MM.1S (cell line): Measurements from ENCODE around the gene FBXO47.

ENCODE experiments used
- DNase-seq: peaks from one replicate; pipeline ENCODE4 v3.0.0-alpha.2; 2015
- H2AFZ ChIP-seq: fragments of 300-600 bp; sonication (generic); 2 replicates; pipeline ENCODE4 v1.6.0; 2016; ENCODE audit warnings: antibody characterized with exemption, low read length
- H3F3A ChIP-seq: fragments of 300-600 bp; sonication (generic); 2 replicates; pipeline ENCODE4 v1.6.1; 2016; ENCODE audit warnings: mild to moderate bottlenecking, antibody characterized with exemption, low read length, moderate library complexity, mixed read lengths; ENCODE audit not compliant: insufficient read depth
- H3K27ac ChIP-seq: fragments of 300-600 bp; sonication (generic); 2 replicates; pipeline ENCODE4 v1.5.1; 2016; ENCODE audit warnings: mild to moderate bottlenecking, low read length
- H3K27me3 ChIP-seq: fragments of 300-600 bp; sonication (generic); replicated peaks from 2 replicates; pipeline ENCODE4 v1.6.0; 2016; ENCODE audit warnings: low read length; ENCODE audit not compliant: insufficient read depth
- H3K36me3 ChIP-seq: fragments of 300-600 bp; sonication (generic); replicated peaks from 2 replicates; pipeline ENCODE4 v1.6.1; 2016; ENCODE audit warnings: mild to moderate bottlenecking, low read length, mixed read lengths; ENCODE audit not compliant: insufficient read depth
- H3K4me1 ChIP-seq: fragments of 300-600 bp; sonication (generic); 2 replicates; pipeline ENCODE4 v1.6.1; 2016; ENCODE audit warnings: low read length, mixed read lengths
- H3K4me2 ChIP-seq: fragments of 300-600 bp; sonication (generic); 2 replicates; pipeline ENCODE4 v1.6.0; 2016; ENCODE audit warnings: low read depth, low read length
- H3K4me3 ChIP-seq: fragments of 300-600 bp; sonication (generic); 2 replicates; pipeline ENCODE4 v1.5.1; 2016; ENCODE audit warnings: low read length, mixed read lengths
- H3K79me2 ChIP-seq: fragments of 300-600 bp; sonication (generic); 2 replicates; pipeline ENCODE4 v1.6.1; 2016; ENCODE audit warnings: mixed run types, low read length, mixed read lengths
- H3K9ac ChIP-seq: fragments of 300-600 bp; sonication (generic); 2 replicates; pipeline ENCODE4 v1.6.1; 2016; ENCODE audit warnings: low read length, mixed read lengths
- H3K9me2 ChIP-seq: fragments of 300-600 bp; sonication (generic); replicated peaks from 2 replicates; pipeline ENCODE4 v1.6.1; 2016; ENCODE audit warnings: mild to moderate bottlenecking, low read length, mixed read lengths; ENCODE audit not compliant: insufficient read depth
- H3K9me3 ChIP-seq: fragments of 300-600 bp; sonication (generic); replicated peaks from 2 replicates; pipeline ENCODE4 v1.6.1; 2016; ENCODE audit warnings: mild to moderate bottlenecking, low read length, mixed read lengths; ENCODE audit not compliant: insufficient read depth
- H4K20me1 ChIP-seq: fragments of 300-600 bp; sonication (generic); 2 replicates; pipeline ENCODE4 v1.6.1; 2016; ENCODE audit warnings: mild to moderate bottlenecking, low read length, moderate library complexity, mixed read lengths; ENCODE audit not compliant: insufficient read depth
- CTCF ChIP-seq: fragments of 300-600 bp; sonication (generic); IDR thresholded peaks from 2 replicates; pipeline ENCODE4 v1.5.1; 2016; ENCODE audit warnings: antibody characterized with exemption, low read length, mixed read lengths
- EZH2 ChIP-seq: fragments of 300-600 bp; sonication (generic); optimal IDR thresholded peaks from 2 replicates; pipeline ENCODE3; 2017; ENCODE audit warnings: low read depth, mild to moderate bottlenecking, antibody characterized with exemption, low read length, mixed read lengths
- EZH2phosphoT487 ChIP-seq: fragments of 300-600 bp; sonication (generic); IDR thresholded peaks from 2 replicates; pipeline ENCODE4 v1.6.1; 2018; ENCODE audit warnings: antibody characterized with exemption, low read length

Gene FBXO47

GRCh38 chr17:39014795-39015545 lies 47.8 kb upstream of the FBXO47 start:
- no peak overlapping the region for H3K27ac ChIP-seq
- H3K4me3 ChIP-seq: no peak overlapping the region
- no peaks in the 10 kb centered on the region for H3K4me1 ChIP-seq
- no peaks in the 10 kb centered on the region for H3K79me2 ChIP-seq
- H3K36me3 ChIP-seq: no peaks in the 10 kb centered on the region
- no peak for TF ChIP-seq EZH2
- TF ChIP-seq CTCF: no peak
- no peak for TF ChIP-seq EZH2phosphoT487
- H3F3A ChIP-seq: no peaks in the 10 kb centered on the region
- H3K9me2 ChIP-seq: no peaks in the 10 kb centered on the region
- H3K27me3 ChIP-seq: no peaks in the 10 kb centered on the region
- H3K9ac ChIP-seq: no peak overlapping the region
- H2AFZ ChIP-seq: no peak overlapping the region
- H3K9me3 ChIP-seq: no peaks in the 10 kb centered on the region
- no peaks in the 10 kb centered on the region for H4K20me1 ChIP-seq
- no peak for DNase-seq
- H3K4me2 ChIP-seq: no peak overlapping the region

- H3K4me3 ChIP-seq: no peak overlapping the region
- H3K27ac ChIP-seq: no peak overlapping the region
- H3K4me2 ChIP-seq: no peak overlapping the region
- H4K20me1 ChIP-seq: no peaks in the 10 kb centered on the region
- H3K27me3 ChIP-seq: no peaks in the 10 kb centered on the region
- H3K9me2 ChIP-seq: no peaks in the 10 kb centered on the region
- no peak overlapping the region for H3K9ac ChIP-seq
- no peaks in the 10 kb centered on the region for H3K36me3 ChIP-seq
- no peaks in the 10 kb centered on the region for H3F3A ChIP-seq
- no peaks in the 10 kb centered on the region for H3K79me2 ChIP-seq
- no peaks in the 10 kb centered on the region for H3K4me1 ChIP-seq
- no peak for DNase-seq
- no peak for TF ChIP-seq CTCF
- no peak for TF ChIP-seq EZH2phosphoT487
- no peak for TF ChIP-seq EZH2
- no peak overlapping the region for H2AFZ ChIP-seq
- H3K9me3 ChIP-seq: no peaks in the 10 kb centered on the region
Measured at GRCh38 chr17:39014044-39014794, 47.0 kb upstream of the FBXO47 start.

- no peaks in the 10 kb centered on the region for H3K4me1 ChIP-seq
- H3K4me2 ChIP-seq: no peak overlapping the region
- no peaks in the 10 kb centered on the region for H3F3A ChIP-seq
- H2AFZ ChIP-seq: no peak overlapping the region
- no peaks in the 10 kb centered on the region for H3K9me2 ChIP-seq
- H3K27me3 ChIP-seq: no peaks in the 10 kb centered on the region
- no peak for DNase-seq
- no peak overlapping the region for H3K9ac ChIP-seq
- H4K20me1 ChIP-seq: no peaks in the 10 kb centered on the region
- no peaks in the 10 kb centered on the region for H3K79me2 ChIP-seq
- no peaks in the 10 kb centered on the region for H3K36me3 ChIP-seq
- H3K4me3 ChIP-seq: no peak overlapping the region
- H3K9me3 ChIP-seq: no peaks in the 10 kb centered on the region
- H3K27ac ChIP-seq: no peak overlapping the region
- TF ChIP-seq EZH2phosphoT487 (no peak), CTCF (no peak), EZH2 (no peak)
Measured at GRCh38 chr17:39012725-39013124, 45.5 kb upstream of the FBXO47 start.
